WTC11 (cell line): ENCODE results near the gene NPW. TPM values are rescaled to one million over a fixed set of nuclear protein-coding genes. Genes with fewer than 3 reads are reported as not detected.

Experiments used
- EMX1 ChIP-seq: fragments of 250-450 bp; sonication (Bioruptor Pico); IDR thresholded peaks from 2 replicates; pipeline ENCODE4 v1.8.0; 2021; ENCODE audit warnings: mild to moderate bottlenecking
- ETV6 ChIP-seq: sonication (generic); formaldehyde crosslinking; IDR thresholded peaks from 2 replicates; pipeline ENCODE4 v1.8.1; 2022; ENCODE audit warnings: mild to moderate bottlenecking, missing genetic modification reagents
- GABPB1 ChIP-seq: sonication (generic); formaldehyde crosslinking; IDR thresholded peaks from 2 replicates; pipeline ENCODE4 v1.8.1; 2023; ENCODE audit warnings: mild to moderate bottlenecking, missing genetic modification reagents
- GRHL2 ChIP-seq: fragments of 250-450 bp; sonication (Bioruptor Pico); IDR thresholded peaks from 2 replicates; pipeline ENCODE4 v1.8.0; 2022; ENCODE audit warnings: mild to moderate bottlenecking, moderate library complexity; ENCODE audit not compliant: insufficient replicate concordance, severe bottlenecking
- HMGA2 ChIP-seq: fragments of 250-450 bp; sonication (Bioruptor Pico); IDR thresholded peaks from 2 replicates; pipeline ENCODE4 v1.4.0; 2021; ENCODE audit warnings: mild to moderate bottlenecking, moderate library complexity
- KAT7 ChIP-seq: sonication (generic); formaldehyde crosslinking; IDR thresholded peaks from 2 replicates; pipeline ENCODE4 v1.8.1; 2023; ENCODE audit warnings: missing genetic modification reagents, mild to moderate bottlenecking, borderline replicate concordance
- MXD4 ChIP-seq: fragments of 250-450 bp; sonication (Bioruptor Pico); IDR thresholded peaks from 2 replicates; pipeline ENCODE4 v1.8.0; 2021; ENCODE audit warnings: mild to moderate bottlenecking, moderate library complexity, borderline replicate concordance
- NFATC4 ChIP-seq: fragments of 250-450 bp; sonication (Bioruptor Pico); IDR thresholded peaks from 2 replicates; pipeline ENCODE4 v1.9.0; 2021; ENCODE audit warnings: mild to moderate bottlenecking
- NFE2L1 ChIP-seq: sonication (generic); formaldehyde crosslinking; IDR thresholded peaks from 2 replicates; pipeline ENCODE4 v1.8.1; 2023; ENCODE audit warnings: missing genetic modification reagents
- NFYB ChIP-seq: sonication (generic); formaldehyde crosslinking; conservative IDR thresholded peaks from 2 replicates; pipeline ENCODE4 v1.8.0; 2022; ENCODE audit warnings: low read depth, missing genetic modification reagents
- NR2C2 ChIP-seq: sonication (generic); formaldehyde crosslinking; IDR thresholded peaks from 2 replicates; pipeline ENCODE4 v1.8.0; 2022; ENCODE audit warnings: mild to moderate bottlenecking, missing genetic modification reagents
- RORB ChIP-seq: fragments of 250-450 bp; sonication (Bioruptor Pico); IDR thresholded peaks from 2 replicates; pipeline ENCODE4 v1.9.0; 2021; ENCODE audit warnings: mild to moderate bottlenecking
- SOX15 ChIP-seq: fragments of 250-450 bp; sonication (Bioruptor Pico); IDR thresholded peaks from 2 replicates; pipeline ENCODE4 v1.9.0; 2021; ENCODE audit warnings: mild to moderate bottlenecking
- TCF7 ChIP-seq: sonication (generic); formaldehyde crosslinking; IDR thresholded peaks from 2 replicates; pipeline ENCODE4 v1.8.0; 2022; ENCODE audit warnings: mild to moderate bottlenecking, low read depth, missing genetic modification reagents, moderate library complexity
- TEAD4 ChIP-seq: sonication (generic); formaldehyde crosslinking; IDR thresholded peaks from 2 replicates; pipeline ENCODE4 v1.8.0; 2022; ENCODE audit warnings: mild to moderate bottlenecking, missing genetic modification reagents
- TP53 ChIP-seq: sonication (generic); formaldehyde crosslinking; IDR thresholded peaks from 2 replicates; pipeline ENCODE4 v1.8.1; 2023; ENCODE audit warnings: mild to moderate bottlenecking, missing genetic modification reagents
- ZBTB21 ChIP-seq: sonication (generic); formaldehyde crosslinking; IDR thresholded peaks from 2 replicates; pipeline ENCODE4 v1.8.1; 2023; ENCODE audit warnings: mild to moderate bottlenecking, missing genetic modification reagents, borderline replicate concordance
- ZNF232 ChIP-seq: sonication (generic); formaldehyde crosslinking; IDR thresholded peaks from 2 replicates; pipeline ENCODE4 v1.8.0; 2022; ENCODE audit warnings: mild to moderate bottlenecking, missing genetic modification reagents
- ZNF317 ChIP-seq: sonication (generic); formaldehyde crosslinking; IDR thresholded peaks from 2 replicates; pipeline ENCODE4 v1.8.1; 2023; ENCODE audit warnings: low read depth, mild to moderate bottlenecking, moderate library complexity, missing genetic modification reagents, borderline replicate concordance
- ZNF396 ChIP-seq: fragments of 250-450 bp; sonication (Bioruptor Pico); IDR thresholded peaks from 2 replicates; pipeline ENCODE4 v1.8.0; 2021; ENCODE audit warnings: mild to moderate bottlenecking, moderate library complexity, borderline replicate concordance
- ZNF423 ChIP-seq: fragments of 250-450 bp; sonication (Bioruptor Pico); IDR thresholded peaks from 2 replicates; pipeline ENCODE4 v2.1.2; 2022; ENCODE audit warnings: mild to moderate bottlenecking, moderate library complexity
- ZNF671 ChIP-seq: fragments of 250-450 bp; sonication (Bioruptor Pico); IDR thresholded peaks from 2 replicates; pipeline ENCODE4 v1.8.0; 2021; ENCODE audit warnings: mild to moderate bottlenecking
- total RNA-seq: library from RNA; stranded (reverse); gene quantifications from 3 replicates; pipeline ENCODE4 v1.2.3, GENCODE V29; 2021
- TF ChIP-seq, protein P1 (sequence below): sonication (generic); formaldehyde crosslinking; IDR thresholded peaks from 2 replicates; pipeline ENCODE4 v1.8.1; 2023; ENCODE audit warnings: mild to moderate bottlenecking, missing genetic modification reagents, moderate library complexity
- TF ChIP-seq, protein P2 (sequence below): sonication (generic); formaldehyde crosslinking; IDR thresholded peaks from 2 replicates; pipeline ENCODE4 v1.8.1; 2023; ENCODE audit warnings: mild to moderate bottlenecking, missing genetic modification reagents, borderline replicate concordance
- TF ChIP-seq, protein P3 (sequence below): sonication (generic); formaldehyde crosslinking; IDR thresholded peaks from 2 replicates; pipeline ENCODE4 v1.8.0; 2022; ENCODE audit warnings: mild to moderate bottlenecking, missing genetic modification reagents
- TF ChIP-seq, protein P4 (sequence below): sonication (generic); formaldehyde crosslinking; conservative IDR thresholded peaks from 2 replicates; pipeline ENCODE4 v1.8.1; 2022; ENCODE audit warnings: mild to moderate bottlenecking, missing genetic modification reagents
- TF ChIP-seq, protein P5 (sequence below): sonication (generic); formaldehyde crosslinking; IDR thresholded peaks from 2 replicates; pipeline ENCODE4 v1.8.1; 2022; ENCODE audit warnings: mild to moderate bottlenecking, missing genetic modification reagents, moderate library complexity, borderline replicate concordance
- TF ChIP-seq, protein P6 (sequence below): fragments of 250-450 bp; sonication (Bioruptor Pico); IDR thresholded peaks from 2 replicates; pipeline ENCODE4 v1.9.0; 2021; ENCODE audit warnings: mild to moderate bottlenecking
- TF ChIP-seq, protein P7 (sequence below): fragments of 200-600 bp; IDR thresholded peaks from 2 replicates; pipeline ENCODE4 v1.8.0; 2022; ENCODE audit warnings: antibody characterized with exemption

Gene NPW
- total RNA-seq, 1 experiment from 2014 or later: 15.2 TPM

DNA sequence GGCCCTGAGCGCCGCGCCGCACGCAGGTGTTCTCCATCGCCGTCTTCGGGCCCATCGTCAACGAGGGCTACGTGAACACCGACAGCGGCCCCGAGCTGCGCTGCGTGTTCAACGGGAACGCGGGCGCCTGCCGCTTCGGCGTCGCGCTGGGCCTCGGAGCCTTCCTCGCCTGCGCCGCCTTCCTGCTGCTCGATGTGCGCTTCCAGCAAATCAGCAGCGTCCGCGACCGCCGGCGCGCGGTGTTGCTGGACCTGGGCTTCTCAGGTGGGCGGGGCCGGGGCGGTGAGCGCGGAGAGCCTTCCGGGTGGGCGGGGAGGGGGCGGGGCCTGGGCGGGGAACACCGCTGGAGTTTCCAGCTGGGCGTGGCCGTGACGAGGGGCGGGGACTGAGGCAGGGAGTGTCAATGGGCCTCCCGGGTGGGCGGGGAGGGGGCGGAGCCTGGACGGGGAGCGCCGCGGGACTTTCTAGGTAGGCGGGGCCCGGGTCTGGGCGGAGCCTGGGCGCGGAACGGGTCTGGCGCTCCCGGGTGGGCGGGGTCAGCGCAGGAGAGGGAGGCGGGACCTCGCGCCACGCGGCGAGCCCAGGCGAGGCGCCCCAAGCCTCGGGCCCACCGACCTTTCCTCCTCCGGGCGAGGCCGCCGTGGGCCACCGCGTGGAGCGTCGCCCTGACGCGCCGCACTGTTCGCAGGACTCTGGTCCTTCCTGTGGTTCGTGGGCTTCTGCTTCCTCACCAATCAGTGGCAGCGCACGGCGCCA lies 27.5 kb upstream of the NPW start (continued):
- TF ChIP-seq, protein P1, sequence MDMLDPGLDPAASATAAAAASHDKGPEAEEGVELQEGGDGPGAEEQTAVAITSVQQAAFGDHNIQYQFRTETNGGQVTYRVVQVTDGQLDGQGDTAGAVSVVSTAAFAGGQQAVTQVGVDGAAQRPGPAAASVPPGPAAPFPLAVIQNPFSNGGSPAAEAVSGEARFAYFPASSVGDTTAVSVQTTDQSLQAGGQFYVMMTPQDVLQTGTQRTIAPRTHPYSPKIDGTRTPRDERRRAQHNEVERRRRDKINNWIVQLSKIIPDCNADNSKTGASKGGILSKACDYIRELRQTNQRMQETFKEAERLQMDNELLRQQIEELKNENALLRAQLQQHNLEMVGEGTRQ (CRISPR knock-in tag): no peak
- TF ChIP-seq ZNF423 (CRISPR knock-in tag) (no peak), ZNF671 (no peak), MXD4 (no peak), ZNF232 (CRISPR knock-in tag) (peak; percentile 77; the same call in 1 of the 2 replicates), TCF7 (peak; percentile 91; the same call in 1 of the 2 replicates), NFE2L1 (CRISPR knock-in tag) (peak; percentile 87; the same call in 1 of the 2 replicates), RORB (CRISPR knock-in tag) (no peak), NFYB (CRISPR knock-in tag) (peak; percentile 51; the same call in 1 of the 2 replicates), GRHL2 (CRISPR knock-in tag) (no peak), ZNF396 (CRISPR knock-in tag) (no peak), TP53 (CRISPR knock-in tag) (peak; percentile 91), SOX15 (no peak), ZNF317 (CRISPR knock-in tag) (peak; percentile 66; the same call in 1 of the 2 replicates), TEAD4 (CRISPR knock-in tag) (peak; percentile 82; the same call in 1 of the 2 replicates), GABPB1 (no peak), KAT7 (CRISPR knock-in tag) (peak; percentile 75; the same call in 1 of the 2 replicates), ZBTB21 (peak; percentile 70), NFATC4 (CRISPR knock-in tag) (no peak), NR2C2 (CRISPR knock-in tag) (peak; percentile 76; the same call in 1 of the 2 replicates), HMGA2 (CRISPR knock-in tag) (no peak), ETV6 (no peak; the same call in 1 of the 2 replicates), EMX1 (CRISPR knock-in tag) (no peak)
- TF ChIP-seq, protein P2, sequence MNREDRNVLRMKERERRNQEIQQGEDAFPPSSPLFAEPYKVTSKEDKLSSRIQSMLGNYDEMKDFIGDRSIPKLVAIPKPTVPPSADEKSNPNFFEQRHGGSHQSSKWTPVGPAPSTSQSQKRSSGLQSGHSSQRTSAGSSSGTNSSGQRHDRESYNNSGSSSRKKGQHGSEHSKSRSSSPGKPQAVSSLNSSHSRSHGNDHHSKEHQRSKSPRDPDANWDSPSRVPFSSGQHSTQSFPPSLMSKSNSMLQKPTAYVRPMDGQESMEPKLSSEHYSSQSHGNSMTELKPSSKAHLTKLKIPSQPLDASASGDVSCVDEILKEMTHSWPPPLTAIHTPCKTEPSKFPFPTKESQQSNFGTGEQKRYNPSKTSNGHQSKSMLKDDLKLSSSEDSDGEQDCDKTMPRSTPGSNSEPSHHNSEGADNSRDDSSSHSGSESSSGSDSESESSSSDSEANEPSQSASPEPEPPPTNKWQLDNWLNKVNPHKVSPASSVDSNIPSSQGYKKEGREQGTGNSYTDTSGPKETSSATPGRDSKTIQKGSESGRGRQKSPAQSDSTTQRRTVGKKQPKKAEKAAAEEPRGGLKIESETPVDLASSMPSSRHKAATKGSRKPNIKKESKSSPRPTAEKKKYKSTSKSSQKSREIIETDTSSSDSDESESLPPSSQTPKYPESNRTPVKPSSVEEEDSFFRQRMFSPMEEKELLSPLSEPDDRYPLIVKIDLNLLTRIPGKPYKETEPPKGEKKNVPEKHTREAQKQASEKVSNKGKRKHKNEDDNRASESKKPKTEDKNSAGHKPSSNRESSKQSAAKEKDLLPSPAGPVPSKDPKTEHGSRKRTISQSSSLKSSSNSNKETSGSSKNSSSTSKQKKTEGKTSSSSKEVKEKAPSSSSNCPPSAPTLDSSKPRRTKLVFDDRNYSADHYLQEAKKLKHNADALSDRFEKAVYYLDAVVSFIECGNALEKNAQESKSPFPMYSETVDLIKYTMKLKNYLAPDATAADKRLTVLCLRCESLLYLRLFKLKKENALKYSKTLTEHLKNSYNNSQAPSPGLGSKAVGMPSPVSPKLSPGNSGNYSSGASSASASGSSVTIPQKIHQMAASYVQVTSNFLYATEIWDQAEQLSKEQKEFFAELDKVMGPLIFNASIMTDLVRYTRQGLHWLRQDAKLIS (CRISPR knock-in tag): 0 out of 2 replicates have a peak, but pooled peaks have one; percentile 51
- TF ChIP-seq, protein P3, sequence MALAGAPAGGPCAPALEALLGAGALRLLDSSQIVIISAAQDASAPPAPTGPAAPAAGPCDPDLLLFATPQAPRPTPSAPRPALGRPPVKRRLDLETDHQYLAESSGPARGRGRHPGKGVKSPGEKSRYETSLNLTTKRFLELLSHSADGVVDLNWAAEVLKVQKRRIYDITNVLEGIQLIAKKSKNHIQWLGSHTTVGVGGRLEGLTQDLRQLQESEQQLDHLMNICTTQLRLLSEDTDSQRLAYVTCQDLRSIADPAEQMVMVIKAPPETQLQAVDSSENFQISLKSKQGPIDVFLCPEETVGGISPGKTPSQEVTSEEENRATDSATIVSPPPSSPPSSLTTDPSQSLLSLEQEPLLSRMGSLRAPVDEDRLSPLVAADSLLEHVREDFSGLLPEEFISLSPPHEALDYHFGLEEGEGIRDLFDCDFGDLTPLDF (CRISPR knock-in tag): peak; percentile 91
- TF ChIP-seq, protein P4, sequence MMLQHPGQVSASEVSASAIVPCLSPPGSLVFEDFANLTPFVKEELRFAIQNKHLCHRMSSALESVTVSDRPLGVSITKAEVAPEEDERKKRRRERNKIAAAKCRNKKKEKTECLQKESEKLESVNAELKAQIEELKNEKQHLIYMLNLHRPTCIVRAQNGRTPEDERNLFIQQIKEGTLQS: no peak
- TF ChIP-seq, protein P5, sequence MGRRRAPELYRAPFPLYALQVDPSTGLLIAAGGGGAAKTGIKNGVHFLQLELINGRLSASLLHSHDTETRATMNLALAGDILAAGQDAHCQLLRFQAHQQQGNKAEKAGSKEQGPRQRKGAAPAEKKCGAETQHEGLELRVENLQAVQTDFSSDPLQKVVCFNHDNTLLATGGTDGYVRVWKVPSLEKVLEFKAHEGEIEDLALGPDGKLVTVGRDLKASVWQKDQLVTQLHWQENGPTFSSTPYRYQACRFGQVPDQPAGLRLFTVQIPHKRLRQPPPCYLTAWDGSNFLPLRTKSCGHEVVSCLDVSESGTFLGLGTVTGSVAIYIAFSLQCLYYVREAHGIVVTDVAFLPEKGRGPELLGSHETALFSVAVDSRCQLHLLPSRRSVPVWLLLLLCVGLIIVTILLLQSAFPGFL (CRISPR knock-in tag): peak; percentile 33; the same call in 1 of the 2 replicates
- TF ChIP-seq, protein P6, sequence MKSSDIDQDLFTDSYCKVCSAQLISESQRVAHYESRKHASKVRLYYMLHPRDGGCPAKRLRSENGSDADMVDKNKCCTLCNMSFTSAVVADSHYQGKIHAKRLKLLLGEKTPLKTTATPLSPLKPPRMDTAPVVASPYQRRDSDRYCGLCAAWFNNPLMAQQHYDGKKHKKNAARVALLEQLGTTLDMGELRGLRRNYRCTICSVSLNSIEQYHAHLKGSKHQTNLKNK (CRISPR knock-in tag): no peak
- TF ChIP-seq, protein P7, sequence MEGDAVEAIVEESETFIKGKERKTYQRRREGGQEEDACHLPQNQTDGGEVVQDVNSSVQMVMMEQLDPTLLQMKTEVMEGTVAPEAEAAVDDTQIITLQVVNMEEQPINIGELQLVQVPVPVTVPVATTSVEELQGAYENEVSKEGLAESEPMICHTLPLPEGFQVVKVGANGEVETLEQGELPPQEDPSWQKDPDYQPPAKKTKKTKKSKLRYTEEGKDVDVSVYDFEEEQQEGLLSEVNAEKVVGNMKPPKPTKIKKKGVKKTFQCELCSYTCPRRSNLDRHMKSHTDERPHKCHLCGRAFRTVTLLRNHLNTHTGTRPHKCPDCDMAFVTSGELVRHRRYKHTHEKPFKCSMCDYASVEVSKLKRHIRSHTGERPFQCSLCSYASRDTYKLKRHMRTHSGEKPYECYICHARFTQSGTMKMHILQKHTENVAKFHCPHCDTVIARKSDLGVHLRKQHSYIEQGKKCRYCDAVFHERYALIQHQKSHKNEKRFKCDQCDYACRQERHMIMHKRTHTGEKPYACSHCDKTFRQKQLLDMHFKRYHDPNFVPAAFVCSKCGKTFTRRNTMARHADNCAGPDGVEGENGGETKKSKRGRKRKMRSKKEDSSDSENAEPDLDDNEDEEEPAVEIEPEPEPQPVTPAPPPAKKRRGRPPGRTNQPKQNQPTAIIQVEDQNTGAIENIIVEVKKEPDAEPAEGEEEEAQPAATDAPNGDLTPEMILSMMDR: no peak
